ENCODE results near the gene BCOR.

Gene BCOR

GRCh38 chrX:40013266-40014195, 84.2 kb downstream of the BCOR start:
- peak; percentile 28 to 32 for DNase-seq

- peak in 1 of 2 experiments; percentile 15 for DNase-seq
These were observed 84.9 kb downstream of the BCOR start for GRCh38 chrX:40012868-40013265.

GRCh38 chrX:40012039-40012867, 85.5 kb downstream of the BCOR start:
- DNase-seq: peak; percentile 12 to 30

- DNase-seq: no peak
These were observed 86.3 kb downstream of the BCOR start for GRCh38 chrX:40011322-40012038.

GRCh38 chrX:40010550-40011321, 87.0 kb downstream of the BCOR start:
- no peak for DNase-seq

GRCh38 chrX:40009890-40010289, 87.9 kb downstream of the BCOR start:
- no peak for DNase-seq

- DNase-seq: no peak
These were observed 88.3 kb downstream of the BCOR start for GRCh38 chrX:40009462-40009851.

GRCh38 chrX:40008791-40009461, 88.8 kb downstream of the BCOR start:
- peak; percentile 33 to 44 for DNase-seq

- no peak for DNase-seq
These were observed 89.7 kb downstream of the BCOR start for GRCh38 chrX:40007756-40008705.

GRCh38 chrX:40007131-40007755, 90.5 kb downstream of the BCOR start:
- DNase-seq: no peak

GRCh38 chrX:40006106-40007017, 91.4 kb downstream of the BCOR start:
- peak; percentile 26 to 28 for DNase-seq

GRCh38 chrX:40005292-40006011, 92.3 kb downstream of the BCOR start:
- no peak for DNase-seq

- no peak for DNase-seq
These were observed 92.9 kb downstream of the BCOR start for GRCh38 chrX:40004921-40005291.

GRCh38 chrX:40004246-40004535, 93.6 kb downstream of the BCOR start:
- no peak for DNase-seq

- DNase-seq: no peak
These were observed 94.1 kb downstream of the BCOR start for GRCh38 chrX:40003428-40004245.

GRCh38 chrX:40003071-40003427, 94.7 kb downstream of the BCOR start:
- DNase-seq: no peak

All from stimulated activated CD4-positive, alpha-beta T cell treated with anti-CD3 and anti-CD28 coated beads, Interleukin-4, amount 100 ng/mL, for 4 hours (primary cell).